DOHH2 (cell line): Measurements from ENCODE around the gene SLC7A14.

Experiments
- H3F3A ChIP-seq: fragments of 200-600 bp; sonication (generic), shearing (Covaris generic); 2 replicates; pipeline ENCODE4 v1.6.0; 2016; ENCODE audit warnings: antibody characterized with exemption, mild to moderate bottlenecking; ENCODE audit not compliant: control insufficient read depth, insufficient read depth
- H3K27ac ChIP-seq: fragments of 200-600 bp; sonication (generic); 2 replicates; pipeline ENCODE4 v1.5.1; 2014; ENCODE audit warnings: low read depth, mild to moderate bottlenecking, low read length, moderate library complexity
- H3K27me3 ChIP-seq: fragments of 200-600 bp; sonication (generic); 2 replicates; pipeline ENCODE4 v1.6.1; 2014; ENCODE audit warnings: mild to moderate bottlenecking, low read length, mixed read lengths; ENCODE audit not compliant: control insufficient read depth
- H3K36me3 ChIP-seq: fragments of 200-600 bp; sonication (generic); 2 replicates; pipeline ENCODE4 v1.6.1; 2014; ENCODE audit warnings: mild to moderate bottlenecking, low read length, moderate library complexity, mixed read lengths; ENCODE audit not compliant: control insufficient read depth
- H3K4me1 ChIP-seq: fragments of 200-600 bp; sonication (generic); 2 replicates; pipeline ENCODE4 v1.6.1; 2014; ENCODE audit warnings: mild to moderate bottlenecking, low read length, mixed read lengths; ENCODE audit not compliant: control insufficient read depth
- H3K4me2 ChIP-seq: fragments of 200-600 bp; sonication (generic); 2 replicates; pipeline ENCODE4 v1.6.0; 2014; ENCODE audit warnings: mild to moderate bottlenecking, low read length, moderate library complexity
- H3K4me3 ChIP-seq: fragments of 200-600 bp; sonication (generic); 2 replicates; pipeline ENCODE4 v1.5.1; 2014; ENCODE audit warnings: mild to moderate bottlenecking, low read length, mixed read lengths
- H3K79me2 ChIP-seq: fragments of 200-600 bp; sonication (generic); 2 replicates; pipeline ENCODE4 v1.6.1; 2014; ENCODE audit warnings: mild to moderate bottlenecking, low read length, mixed read lengths; ENCODE audit not compliant: control insufficient read depth
- H3K9me2 ChIP-seq: fragments of 200-600 bp; sonication (generic); replicated peaks from 2 replicates; pipeline ENCODE4 v1.6.1; 2014; ENCODE audit warnings: mild to moderate bottlenecking, low read length, mixed read lengths; ENCODE audit not compliant: control insufficient read depth
- H3K9me3 ChIP-seq: fragments of 200-600 bp; sonication (generic); 2 replicates; pipeline ENCODE4 v1.6.1; 2014; ENCODE audit warnings: antibody characterized with exemption, low read length, mixed read lengths; ENCODE audit not compliant: control insufficient read depth, insufficient read depth
- H4K20me1 ChIP-seq: fragments of 200-600 bp; sonication (generic); 2 replicates; pipeline ENCODE4 v1.6.0; 2014; ENCODE audit warnings: low read depth, mild to moderate bottlenecking, antibody characterized with exemption, low read length, moderate library complexity; ENCODE audit not compliant: control insufficient read depth, insufficient read depth
- EZH2phosphoT487 ChIP-seq: fragments of 200-600 bp; sonication (generic); IDR thresholded peaks from 2 replicates; pipeline ENCODE4 v1.6.1; 2017; ENCODE audit warnings: borderline replicate concordance, mild to moderate bottlenecking, antibody characterized with exemption, low read length, moderate library complexity, mixed read lengths
- TF ChIP-seq, protein P1 (sequence below): fragments of 200-600 bp; sonication (generic); IDR thresholded peaks from one replicate; pipeline ENCODE4 v1.5.1; 2014; ENCODE audit warnings: antibody characterized with exemption, mild to moderate bottlenecking, low read depth, low read length; ENCODE audit not compliant: poor library complexity, severe bottlenecking

SLC7A14 gene

DNA sequence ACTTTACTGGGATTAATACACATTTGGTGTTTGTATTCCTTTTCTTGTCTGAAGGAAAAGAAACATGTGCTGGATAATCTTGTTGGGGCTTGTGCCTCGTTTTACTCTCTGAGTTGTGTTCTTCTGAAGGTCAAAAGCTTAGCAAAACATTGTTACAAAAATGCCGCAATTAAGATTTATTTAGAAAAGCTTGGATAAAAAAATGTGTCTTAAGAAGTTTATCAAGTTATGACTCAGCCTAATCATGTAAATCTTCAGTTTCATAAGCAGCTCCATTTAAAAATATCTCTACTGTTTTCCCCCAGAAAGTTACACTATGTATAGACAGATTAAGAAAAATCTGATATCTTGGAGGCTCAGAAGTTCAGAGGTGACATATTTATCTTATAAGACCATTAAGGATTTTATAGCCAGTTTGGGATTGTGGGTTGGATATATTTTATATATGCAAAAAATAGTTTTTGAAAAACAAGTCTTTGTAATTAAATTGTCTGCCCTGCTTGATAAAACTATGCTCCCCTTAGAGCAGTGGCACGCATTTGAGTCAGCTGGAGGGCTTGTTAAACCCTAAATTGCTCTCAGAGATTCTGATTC is 110.7 kb downstream of the SLC7A14 start:
- TF ChIP-seq EZH2phosphoT487, result no peak; the same call in 1 of the 2 replicates
- TF ChIP-seq, protein P1, sequence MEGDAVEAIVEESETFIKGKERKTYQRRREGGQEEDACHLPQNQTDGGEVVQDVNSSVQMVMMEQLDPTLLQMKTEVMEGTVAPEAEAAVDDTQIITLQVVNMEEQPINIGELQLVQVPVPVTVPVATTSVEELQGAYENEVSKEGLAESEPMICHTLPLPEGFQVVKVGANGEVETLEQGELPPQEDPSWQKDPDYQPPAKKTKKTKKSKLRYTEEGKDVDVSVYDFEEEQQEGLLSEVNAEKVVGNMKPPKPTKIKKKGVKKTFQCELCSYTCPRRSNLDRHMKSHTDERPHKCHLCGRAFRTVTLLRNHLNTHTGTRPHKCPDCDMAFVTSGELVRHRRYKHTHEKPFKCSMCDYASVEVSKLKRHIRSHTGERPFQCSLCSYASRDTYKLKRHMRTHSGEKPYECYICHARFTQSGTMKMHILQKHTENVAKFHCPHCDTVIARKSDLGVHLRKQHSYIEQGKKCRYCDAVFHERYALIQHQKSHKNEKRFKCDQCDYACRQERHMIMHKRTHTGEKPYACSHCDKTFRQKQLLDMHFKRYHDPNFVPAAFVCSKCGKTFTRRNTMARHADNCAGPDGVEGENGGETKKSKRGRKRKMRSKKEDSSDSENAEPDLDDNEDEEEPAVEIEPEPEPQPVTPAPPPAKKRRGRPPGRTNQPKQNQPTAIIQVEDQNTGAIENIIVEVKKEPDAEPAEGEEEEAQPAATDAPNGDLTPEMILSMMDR, result no peak
- Histone ChIP-seq H3K27me3 (peaks cover 36% of the 10 kb centered on the region), H3K79me2 (no peaks in the 10 kb centered on the region), H3K4me3 (no peak overlapping the region), H3K4me1 (no peaks in the 10 kb centered on the region), H3K27ac (no peak overlapping the region), H3K36me3 (no peaks in the 10 kb centered on the region), H3F3A (no peaks in the 10 kb centered on the region), H3K9me3 (no peaks in the 10 kb centered on the region), H4K20me1 (no peaks in the 10 kb centered on the region), H3K4me2 (no peak overlapping the region), H3K9me2 (no peaks in the 10 kb centered on the region)

DNA sequence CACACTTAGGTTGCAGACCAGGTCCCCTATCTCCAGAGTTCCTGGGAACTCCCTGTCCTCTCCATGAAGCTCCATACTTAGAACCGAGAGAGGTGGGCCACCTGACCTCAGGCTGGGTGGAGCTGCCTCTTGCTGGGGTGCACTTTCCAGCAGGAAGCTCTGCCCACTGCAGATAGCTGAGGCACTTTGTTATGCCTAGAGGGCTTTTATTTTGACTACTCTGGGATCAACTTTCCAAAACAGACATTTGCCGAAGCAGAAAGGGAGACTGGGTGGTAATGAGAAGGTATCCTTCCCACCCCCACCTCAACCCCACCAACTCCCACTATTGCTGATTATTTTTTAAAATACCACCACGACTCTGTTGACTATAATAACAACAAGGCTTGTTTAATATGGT is 112.5 kb downstream of the SLC7A14 start:
- Histone ChIP-seq H3K4me2 (no peak overlapping the region), H3K4me3 (no peak overlapping the region), H4K20me1 (no peaks in the 10 kb centered on the region), H3K4me1 (no peaks in the 10 kb centered on the region), H3K27ac (no peak overlapping the region), H3K36me3 (no peaks in the 10 kb centered on the region), H3K79me2 (no peaks in the 10 kb centered on the region), H3K9me2 (no peaks in the 10 kb centered on the region), H3K9me3 (no peaks in the 10 kb centered on the region), H3F3A (no peaks in the 10 kb centered on the region), H3K27me3 (peaks cover 36% of the 10 kb centered on the region)
- TF ChIP-seq EZH2phosphoT487, result no peak
- TF ChIP-seq, protein P1, result no peak

DNA sequence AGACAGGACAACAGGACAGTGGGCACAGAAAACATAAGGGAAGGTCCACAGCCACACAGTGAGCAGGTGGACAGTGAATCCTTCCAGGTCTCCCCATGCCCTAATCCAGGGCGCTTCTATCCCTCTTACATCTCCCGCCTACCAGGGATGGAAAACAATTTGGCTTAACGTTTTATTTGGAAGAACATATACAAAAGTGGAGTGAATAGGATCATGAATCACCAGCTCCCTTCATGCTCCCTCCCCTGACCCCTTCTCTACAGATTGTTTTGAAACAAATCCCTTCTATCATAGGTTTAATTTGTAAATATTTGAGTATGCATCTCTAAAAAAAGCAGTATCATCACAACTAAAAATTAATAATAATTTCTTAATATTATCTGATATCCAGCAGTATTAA is 114.7 kb downstream of the SLC7A14 start:
- TF ChIP-seq, protein P1, result no peak
- TF ChIP-seq EZH2phosphoT487, result no peak
- H3K9me2 ChIP-seq, result no peaks in the 10 kb centered on the region
- H3K27ac ChIP-seq, result no peak overlapping the region
- no peaks in the 10 kb centered on the region for H3K36me3 ChIP-seq
- H3K4me1 ChIP-seq, result no peaks in the 10 kb centered on the region
- H3K9me3 ChIP-seq, result no peaks in the 10 kb centered on the region
- H3K27me3 ChIP-seq, result peaks cover 33% of the 10 kb centered on the region
- H3K4me2 ChIP-seq, result no peak overlapping the region
- no peaks in the 10 kb centered on the region for H4K20me1 ChIP-seq
- no peaks in the 10 kb centered on the region for H3K79me2 ChIP-seq
- no peaks in the 10 kb centered on the region for H3F3A ChIP-seq
- no peak overlapping the region for H3K4me3 ChIP-seq
